GM13977 (cell line): ENCODE results near the gene FBLN2.

Experiments used
- DNase-seq: peaks from one replicate; pipeline ENCODE4 v3.0.0; 2012; ENCODE audit warnings: low spot score
- in situ Hi-C: fragments of 300-500 bp; cut with MboI; formaldehyde crosslinking; loops from one replicate; pipeline ENCODE4 v1.12.0; 2022; ENCODE audit warnings: low sequenced_read_pairs, low pct_unique_long_range_greater_than_20kb, mixed read lengths, inconsistent platforms; ENCODE audit not compliant: unreplicated experiment
- TF ChIP-seq, protein P1 (sequence below): IDR thresholded peaks from 2 replicates; pipeline ENCODE4 v1.5.1; 2012; ENCODE audit warnings: mild to moderate bottlenecking, control low read depth; ENCODE audit not compliant: insufficient read depth; ENCODE audit errors: extremely low read depth, missing control alignments

The FBLN2 gene

DNA sequence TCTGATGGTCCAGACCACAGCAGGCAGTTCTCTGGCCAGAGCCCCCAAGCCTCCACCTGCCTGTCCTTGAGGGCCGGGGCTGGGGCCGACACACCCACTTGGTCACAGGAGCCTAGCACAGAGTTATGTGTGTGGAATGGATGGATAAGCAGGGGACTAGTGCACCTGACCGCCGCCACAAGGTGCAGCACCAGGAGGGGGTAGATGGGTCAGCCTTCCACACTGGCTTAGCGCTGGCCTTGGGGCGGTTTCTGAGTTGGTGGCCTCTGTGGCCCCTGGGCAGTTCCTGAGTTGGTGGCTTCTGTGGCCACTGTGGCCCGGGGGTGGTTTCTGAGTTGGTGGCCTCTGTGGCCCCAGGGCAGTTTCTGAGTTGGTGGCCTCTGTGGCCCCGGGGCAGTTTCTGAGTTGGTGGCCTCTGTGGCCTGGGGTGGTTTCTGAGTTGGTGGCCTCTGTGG is 75.8 kb downstream of the FBLN2 start:
- in situ Hi-C loops = no loop called here
- DNase-seq = no peak
- TF ChIP-seq, protein P1, sequence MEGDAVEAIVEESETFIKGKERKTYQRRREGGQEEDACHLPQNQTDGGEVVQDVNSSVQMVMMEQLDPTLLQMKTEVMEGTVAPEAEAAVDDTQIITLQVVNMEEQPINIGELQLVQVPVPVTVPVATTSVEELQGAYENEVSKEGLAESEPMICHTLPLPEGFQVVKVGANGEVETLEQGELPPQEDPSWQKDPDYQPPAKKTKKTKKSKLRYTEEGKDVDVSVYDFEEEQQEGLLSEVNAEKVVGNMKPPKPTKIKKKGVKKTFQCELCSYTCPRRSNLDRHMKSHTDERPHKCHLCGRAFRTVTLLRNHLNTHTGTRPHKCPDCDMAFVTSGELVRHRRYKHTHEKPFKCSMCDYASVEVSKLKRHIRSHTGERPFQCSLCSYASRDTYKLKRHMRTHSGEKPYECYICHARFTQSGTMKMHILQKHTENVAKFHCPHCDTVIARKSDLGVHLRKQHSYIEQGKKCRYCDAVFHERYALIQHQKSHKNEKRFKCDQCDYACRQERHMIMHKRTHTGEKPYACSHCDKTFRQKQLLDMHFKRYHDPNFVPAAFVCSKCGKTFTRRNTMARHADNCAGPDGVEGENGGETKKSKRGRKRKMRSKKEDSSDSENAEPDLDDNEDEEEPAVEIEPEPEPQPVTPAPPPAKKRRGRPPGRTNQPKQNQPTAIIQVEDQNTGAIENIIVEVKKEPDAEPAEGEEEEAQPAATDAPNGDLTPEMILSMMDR = no peak

DNA sequence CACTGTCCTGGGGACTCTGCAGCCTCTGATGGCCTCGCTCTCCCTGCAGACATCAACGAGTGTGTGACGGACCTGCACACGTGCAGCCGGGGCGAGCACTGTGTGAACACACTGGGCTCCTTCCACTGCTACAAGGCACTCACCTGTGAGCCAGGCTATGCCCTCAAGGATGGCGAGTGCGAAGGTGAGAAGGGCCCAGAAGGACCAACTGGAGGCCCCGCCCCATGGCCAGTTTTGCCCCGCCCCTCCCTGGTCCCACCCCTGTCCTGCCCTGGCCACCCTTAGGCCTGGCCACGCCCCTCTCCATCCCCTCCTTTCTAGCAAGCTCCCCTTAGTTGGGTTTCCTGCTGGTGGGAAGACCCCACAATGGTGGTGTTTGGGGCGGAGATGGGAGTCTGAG is 77.5 kb downstream of the FBLN2 start:
- DNase-seq = no peak
- TF ChIP-seq, protein P1 = no peak
- in situ Hi-C loops = no loop called here

DNA sequence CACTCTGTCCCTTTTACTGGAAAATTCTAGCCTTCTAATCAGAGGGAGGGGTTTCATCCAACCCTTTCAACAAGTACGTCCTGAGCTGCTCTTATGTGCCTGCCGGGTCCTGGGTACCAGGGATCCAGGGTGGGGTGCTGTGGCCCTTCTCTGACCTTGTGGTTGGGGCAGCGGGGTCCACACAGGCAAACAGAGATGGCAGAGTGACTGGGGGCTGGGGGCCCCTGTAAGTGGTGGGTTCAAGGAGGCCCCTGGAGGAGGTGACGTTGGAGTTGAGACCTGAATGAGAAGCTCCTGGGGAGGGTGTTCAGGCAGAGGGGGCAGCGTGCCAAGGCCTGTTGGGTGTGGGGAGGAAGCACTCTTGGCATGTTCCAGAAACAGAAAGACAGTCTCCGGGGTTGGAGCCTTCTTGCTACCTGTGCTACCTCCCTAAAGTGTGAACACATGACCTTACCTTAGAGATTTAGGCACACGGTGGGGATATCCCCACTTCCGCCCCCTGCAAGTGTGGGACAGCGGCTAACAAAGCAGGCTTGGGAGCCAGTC is 78.1 kb downstream of the FBLN2 start:
- TF ChIP-seq, protein P1 = no peak
- in situ Hi-C loops = no loop called here
- DNase-seq = no peak

DNA sequence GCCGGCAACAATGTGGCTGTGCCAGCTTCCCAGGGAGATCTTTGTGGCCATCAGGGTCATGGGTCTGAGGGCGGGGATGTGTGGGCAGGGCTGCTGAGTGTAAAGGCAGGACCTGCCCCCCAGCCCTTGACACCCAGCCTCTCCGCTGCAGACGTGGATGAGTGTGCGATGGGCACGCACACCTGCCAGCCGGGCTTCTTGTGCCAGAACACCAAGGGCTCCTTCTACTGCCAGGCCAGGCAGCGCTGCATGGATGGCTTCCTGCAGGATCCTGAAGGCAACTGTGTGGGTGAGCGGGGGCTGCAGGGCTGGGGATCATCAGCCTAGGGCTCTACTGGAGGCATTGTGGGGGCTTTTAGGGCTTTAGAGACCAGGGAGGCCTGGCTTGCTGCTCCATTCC is 78.8 kb downstream of the FBLN2 start:
- TF ChIP-seq, protein P1 = no peak
- DNase-seq = no peak
- in situ Hi-C loops = no loop called here

DNA sequence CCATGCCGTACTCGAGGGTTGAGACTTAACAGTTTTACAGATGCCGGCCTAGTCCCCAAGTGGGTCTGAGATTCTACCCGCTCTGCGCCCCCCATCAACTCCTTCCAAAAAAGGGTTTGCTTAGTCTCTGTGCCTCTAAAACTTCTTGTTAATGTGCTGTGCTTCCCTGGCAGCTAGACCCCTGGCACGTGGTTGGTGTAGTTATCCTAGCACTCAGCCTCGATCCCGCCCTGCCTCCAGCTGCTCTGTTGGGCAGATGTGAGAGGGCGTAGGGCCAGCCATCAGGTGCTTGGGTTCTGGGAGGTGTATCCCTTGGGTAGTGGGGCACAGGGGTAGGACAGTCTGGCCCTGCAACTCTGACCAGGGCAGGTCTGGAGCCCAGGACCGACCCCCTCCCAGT is 79.5 kb downstream of the FBLN2 start:
- in situ Hi-C loops = no loop called here
- TF ChIP-seq, protein P1 = no peak
- DNase-seq = no peak

DNA sequence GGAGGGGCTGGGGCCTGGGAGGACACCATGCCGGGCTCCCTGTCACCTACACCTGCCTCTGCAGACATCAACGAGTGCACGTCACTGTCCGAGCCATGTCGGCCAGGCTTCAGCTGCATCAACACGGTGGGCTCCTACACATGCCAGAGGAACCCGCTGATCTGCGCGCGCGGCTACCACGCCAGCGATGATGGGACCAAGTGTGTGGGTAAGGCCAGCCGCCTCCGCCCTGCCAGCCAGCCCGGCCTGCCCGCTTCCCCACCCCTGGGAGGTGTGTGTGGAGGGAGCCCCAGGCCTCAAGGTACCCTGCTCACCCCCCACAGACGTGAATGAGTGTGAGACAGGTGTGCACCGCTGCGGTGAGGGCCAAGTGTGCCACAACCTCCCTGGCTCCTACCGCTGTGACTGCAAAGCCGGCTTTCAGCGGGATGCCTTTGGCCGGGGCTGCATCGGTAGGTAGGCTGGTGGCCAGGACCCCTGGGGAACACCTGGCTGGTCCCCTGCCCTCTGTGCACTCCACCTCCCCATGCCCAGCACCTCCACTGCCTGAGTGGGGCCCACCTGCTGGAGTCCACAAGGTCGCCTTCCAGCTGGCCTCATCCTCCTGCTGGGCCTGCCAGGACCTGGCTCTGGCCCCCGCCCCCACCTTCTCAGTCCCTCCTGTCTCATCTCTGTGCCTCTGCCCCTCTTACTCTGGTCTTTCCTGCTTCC is 80.1 kb downstream of the FBLN2 start:
- no peak for DNase-seq
- TF ChIP-seq, protein P1 = no peak
- in situ Hi-C loops = no loop called here
